GM23338 (cell line): ENCODE results near the gene SORCS2. TPM values are rescaled to one million over a fixed set of nuclear protein-coding genes. Genes with fewer than 3 reads are reported as not detected.

Source experiments
- ATAC-seq: fragments of 200-7000 bp; cut with Tn5 transposase; 3 replicates; pipeline ENCODE4 v1.9.1; 2020
- DNase-seq: peaks from one replicate; pipeline ENCODE4 v3.0.0-alpha.2; 2015; ENCODE audit warnings: low spot score
- H2AFZ ChIP-seq: fragments of 200-600 bp; sonication (generic); 2 replicates; pipeline ENCODE4 v1.8.0; 2016; ENCODE audit warnings: antibody characterized with exemption, mild to moderate bottlenecking, moderate library complexity
- H3F3A ChIP-seq: fragments of 200-600 bp; sonication (generic); replicated peaks from 2 replicates; pipeline ENCODE4 v1.8.0; 2017; ENCODE audit warnings: antibody characterized with exemption, mixed run types, low read depth
- H3K27ac ChIP-seq: fragments of 200-600 bp; sonication (generic); 2 replicates; pipeline ENCODE4 v1.6.1; 2016; ENCODE audit warnings: low read depth
- H3K27me3 ChIP-seq: fragments of 200-600 bp; sonication (generic); 2 replicates; pipeline ENCODE4 v1.8.0; 2016; ENCODE audit warnings: mild to moderate bottlenecking, mixed run types, moderate library complexity; ENCODE audit not compliant: insufficient read depth
- H3K36me3 ChIP-seq: fragments of 200-600 bp; sonication (generic); 2 replicates; pipeline ENCODE4 v1.8.0; 2016; ENCODE audit warnings: mild to moderate bottlenecking; ENCODE audit not compliant: insufficient read depth
- H3K4me1 ChIP-seq: fragments of 200-600 bp; sonication (generic); 2 replicates; pipeline ENCODE4 v1.8.0; 2016; ENCODE audit warnings: mild to moderate bottlenecking, moderate library complexity; ENCODE audit not compliant: insufficient read depth
- H3K4me2 ChIP-seq: fragments of 200-600 bp; sonication (generic); 2 replicates; pipeline ENCODE4 v1.7.1; 2017; ENCODE audit warnings: mixed run types
- H3K4me3 ChIP-seq: fragments of 200-600 bp; sonication (generic); 2 replicates; pipeline ENCODE4 v1.6.1; 2016; ENCODE audit warnings: mixed run types
- H3K79me2 ChIP-seq: fragments of 200-600 bp; sonication (generic); replicated peaks from 2 replicates; pipeline ENCODE4 v1.8.0; 2017; ENCODE audit warnings: mild to moderate bottlenecking; ENCODE audit not compliant: insufficient read depth
- H3K9me2 ChIP-seq: fragments of 200-600 bp; sonication (generic); 2 replicates; pipeline ENCODE4 v1.8.0; 2017; ENCODE audit not compliant: insufficient read depth
- H4K20me1 ChIP-seq: fragments of 200-600 bp; sonication (generic); replicated peaks from 2 replicates; pipeline ENCODE4 v1.8.0; 2017; ENCODE audit warnings: mild to moderate bottlenecking; ENCODE audit not compliant: insufficient read depth
- H3K27ac Mint-ChIP-seq: 2 replicates; pipeline ENCODE4 v1.8.0; 2020; ENCODE audit warnings: inconsistent platforms, mild to moderate bottlenecking, moderate library complexity, mixed read lengths
- H3K27me3 Mint-ChIP-seq: 3 replicates; pipeline ENCODE4 v1.8.0; 2022; ENCODE audit warnings: low read depth, mild to moderate bottlenecking, moderate library complexity, mixed read lengths, inconsistent platforms; ENCODE audit not compliant: insufficient read depth, poor library complexity
- H3K36me3 Mint-ChIP-seq: 3 replicates; pipeline ENCODE4 v1.8.0; 2021; ENCODE audit warnings: low read depth, mild to moderate bottlenecking, inconsistent platforms, moderate library complexity, mixed read lengths
- H3K4me1 Mint-ChIP-seq: 3 replicates; pipeline ENCODE4 v1.8.0; 2020; ENCODE audit warnings: mild to moderate bottlenecking, inconsistent platforms, mixed read lengths
- H3K4me3 Mint-ChIP-seq: 3 replicates; pipeline ENCODE4 v1.8.0; 2021; ENCODE audit warnings: moderate library complexity, mild to moderate bottlenecking, inconsistent platforms, mixed read lengths
- H3K9me3 Mint-ChIP-seq: 3 replicates; pipeline ENCODE4 v1.8.0; 2020; ENCODE audit warnings: moderate library complexity, mild to moderate bottlenecking, inconsistent platforms, mixed read lengths
- CREB1 ChIP-seq: fragments of 250-450 bp; sonication (Bioruptor Pico); IDR thresholded peaks from 2 replicates; pipeline ENCODE4 v1.5.0; 2020; ENCODE audit warnings: low read depth, mild to moderate bottlenecking, moderate library complexity
- EZH2 ChIP-seq: fragments of 200-600 bp; sonication (generic); IDR thresholded peaks from one replicate; pipeline ENCODE4 v1.8.0; 2017; ENCODE audit warnings: antibody characterized with exemption, mild to moderate bottlenecking, low read depth; ENCODE audit not compliant: unreplicated experiment
- JUNB ChIP-seq: IDR thresholded peaks from one replicate; pipeline ENCODE4 v1.6.1; 2016; ENCODE audit warnings: antibody characterized with exemption; ENCODE audit not compliant: unreplicated experiment
- NANOG ChIP-seq: IDR thresholded peaks from 2 replicates; pipeline ENCODE4 v1.6.1; 2016; ENCODE audit warnings: antibody characterized with exemption, borderline replicate concordance
- POLR2AphosphoS5 ChIP-seq: IDR thresholded peaks from 2 replicates; pipeline ENCODE4 v1.6.1; 2016; ENCODE audit warnings: antibody characterized with exemption, low read depth
- ZNF114 ChIP-seq: fragments of 250-450 bp; sonication (Bioruptor Pico); IDR thresholded peaks from 2 replicates; pipeline ENCODE4 v1.5.0; 2020; ENCODE audit warnings: mild to moderate bottlenecking, moderate library complexity
- ZNF331 ChIP-seq: fragments of 250-450 bp; sonication (Bioruptor Pico); IDR thresholded peaks from 2 replicates; pipeline ENCODE4 v1.5.0; 2020; ENCODE audit warnings: low read depth, mild to moderate bottlenecking, moderate library complexity
- polyA plus RNA-seq: library from polyadenylated mRNA; unstranded; fragments of >200 nt; fragmentation: Nextera tagmentation; extraction: Ambion mirVana; gene quantifications from 2 replicates; pipeline ENCODE4 v1.2.1, GENCODE V29; 2016
- total RNA-seq: library from RNA; depleted of rRNA; stranded (reverse); fragments of >200 nt; shearing (Covaris generic); gene quantifications from 2 replicates; pipeline ENCODE4 v1.2.3, GENCODE V29; 2014
- TF ChIP-seq, protein P1 (sequence below): fragments of 250-450 bp; sonication (Bioruptor Pico); IDR thresholded peaks from 2 replicates; pipeline ENCODE4 v1.5.0; 2020; ENCODE audit warnings: mild to moderate bottlenecking, moderate library complexity
- TF ChIP-seq, protein P2 (sequence below): IDR thresholded peaks from one replicate; pipeline ENCODE4 v1.6.1; 2018; ENCODE audit warnings: antibody characterized with exemption; ENCODE audit not compliant: unreplicated experiment
- TF ChIP-seq, protein P3 (sequence below), 2 experiments: fragments of 200-600 bp in 1 of 2; sonication (generic) in 1 of 2; conservative IDR thresholded peaks; 2 replicates each; pipeline versions ENCODE4 v1.5.1 to v1.6.1; 2016 to 2017; ENCODE audit warnings: antibody characterized with exemption in 2 of 2, low read depth in 2 of 2, mild to moderate bottlenecking in 2 of 2, moderate library complexity in 1 of 2

Gene SORCS2
- total and polyA plus RNA-seq, 2 experiments from 2014 or later = 0.47 to 2.4 TPM

DNA sequence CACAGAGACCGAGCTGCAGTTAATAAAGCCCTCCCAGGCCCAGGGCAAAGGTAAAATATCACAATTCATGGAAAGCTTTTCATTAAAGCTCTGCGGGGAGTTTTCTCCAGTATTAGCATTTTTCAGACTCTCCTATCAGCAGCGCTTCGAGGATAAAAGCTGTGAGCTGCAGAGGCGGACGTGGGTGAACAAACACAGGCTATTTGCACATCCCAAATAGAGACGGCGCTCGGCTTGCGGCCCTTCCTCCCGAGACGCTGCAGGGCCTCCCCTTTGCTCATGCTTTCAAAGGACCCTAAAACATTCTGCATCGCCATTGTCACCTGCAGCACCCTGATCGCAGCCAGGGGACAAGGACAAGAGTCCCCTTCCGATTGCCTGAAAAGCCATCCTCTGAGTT lies 97.3 kb downstream of the SORCS2 start:
- Histone ChIP-seq H3K4me3 (no peak overlapping the region), H3K9me2 (no peaks in the 10 kb centered on the region), H3K4me1 (no peaks in the 10 kb centered on the region), H3F3A (no peaks in the 10 kb centered on the region), H3K36me3 (no peaks in the 10 kb centered on the region), H3K27ac (no peak overlapping the region), H2AFZ (no peak overlapping the region), H3K79me2 (no peaks in the 10 kb centered on the region), H4K20me1 (no peaks in the 10 kb centered on the region), H3K4me2 (no peak overlapping the region), H3K27me3 (no peaks in the 10 kb centered on the region)
- Mint-ChIP-seq H3K27me3 (peaks cover 7% of the 10 kb centered on the region), H3K4me1 (no peaks in the 10 kb centered on the region), H3K36me3 (no peaks in the 10 kb centered on the region), H3K9me3 (no peaks in the 10 kb centered on the region), H3K27ac (no peak overlapping the region), H3K4me3 (no peak overlapping the region)
- TF ChIP-seq, protein P1, sequence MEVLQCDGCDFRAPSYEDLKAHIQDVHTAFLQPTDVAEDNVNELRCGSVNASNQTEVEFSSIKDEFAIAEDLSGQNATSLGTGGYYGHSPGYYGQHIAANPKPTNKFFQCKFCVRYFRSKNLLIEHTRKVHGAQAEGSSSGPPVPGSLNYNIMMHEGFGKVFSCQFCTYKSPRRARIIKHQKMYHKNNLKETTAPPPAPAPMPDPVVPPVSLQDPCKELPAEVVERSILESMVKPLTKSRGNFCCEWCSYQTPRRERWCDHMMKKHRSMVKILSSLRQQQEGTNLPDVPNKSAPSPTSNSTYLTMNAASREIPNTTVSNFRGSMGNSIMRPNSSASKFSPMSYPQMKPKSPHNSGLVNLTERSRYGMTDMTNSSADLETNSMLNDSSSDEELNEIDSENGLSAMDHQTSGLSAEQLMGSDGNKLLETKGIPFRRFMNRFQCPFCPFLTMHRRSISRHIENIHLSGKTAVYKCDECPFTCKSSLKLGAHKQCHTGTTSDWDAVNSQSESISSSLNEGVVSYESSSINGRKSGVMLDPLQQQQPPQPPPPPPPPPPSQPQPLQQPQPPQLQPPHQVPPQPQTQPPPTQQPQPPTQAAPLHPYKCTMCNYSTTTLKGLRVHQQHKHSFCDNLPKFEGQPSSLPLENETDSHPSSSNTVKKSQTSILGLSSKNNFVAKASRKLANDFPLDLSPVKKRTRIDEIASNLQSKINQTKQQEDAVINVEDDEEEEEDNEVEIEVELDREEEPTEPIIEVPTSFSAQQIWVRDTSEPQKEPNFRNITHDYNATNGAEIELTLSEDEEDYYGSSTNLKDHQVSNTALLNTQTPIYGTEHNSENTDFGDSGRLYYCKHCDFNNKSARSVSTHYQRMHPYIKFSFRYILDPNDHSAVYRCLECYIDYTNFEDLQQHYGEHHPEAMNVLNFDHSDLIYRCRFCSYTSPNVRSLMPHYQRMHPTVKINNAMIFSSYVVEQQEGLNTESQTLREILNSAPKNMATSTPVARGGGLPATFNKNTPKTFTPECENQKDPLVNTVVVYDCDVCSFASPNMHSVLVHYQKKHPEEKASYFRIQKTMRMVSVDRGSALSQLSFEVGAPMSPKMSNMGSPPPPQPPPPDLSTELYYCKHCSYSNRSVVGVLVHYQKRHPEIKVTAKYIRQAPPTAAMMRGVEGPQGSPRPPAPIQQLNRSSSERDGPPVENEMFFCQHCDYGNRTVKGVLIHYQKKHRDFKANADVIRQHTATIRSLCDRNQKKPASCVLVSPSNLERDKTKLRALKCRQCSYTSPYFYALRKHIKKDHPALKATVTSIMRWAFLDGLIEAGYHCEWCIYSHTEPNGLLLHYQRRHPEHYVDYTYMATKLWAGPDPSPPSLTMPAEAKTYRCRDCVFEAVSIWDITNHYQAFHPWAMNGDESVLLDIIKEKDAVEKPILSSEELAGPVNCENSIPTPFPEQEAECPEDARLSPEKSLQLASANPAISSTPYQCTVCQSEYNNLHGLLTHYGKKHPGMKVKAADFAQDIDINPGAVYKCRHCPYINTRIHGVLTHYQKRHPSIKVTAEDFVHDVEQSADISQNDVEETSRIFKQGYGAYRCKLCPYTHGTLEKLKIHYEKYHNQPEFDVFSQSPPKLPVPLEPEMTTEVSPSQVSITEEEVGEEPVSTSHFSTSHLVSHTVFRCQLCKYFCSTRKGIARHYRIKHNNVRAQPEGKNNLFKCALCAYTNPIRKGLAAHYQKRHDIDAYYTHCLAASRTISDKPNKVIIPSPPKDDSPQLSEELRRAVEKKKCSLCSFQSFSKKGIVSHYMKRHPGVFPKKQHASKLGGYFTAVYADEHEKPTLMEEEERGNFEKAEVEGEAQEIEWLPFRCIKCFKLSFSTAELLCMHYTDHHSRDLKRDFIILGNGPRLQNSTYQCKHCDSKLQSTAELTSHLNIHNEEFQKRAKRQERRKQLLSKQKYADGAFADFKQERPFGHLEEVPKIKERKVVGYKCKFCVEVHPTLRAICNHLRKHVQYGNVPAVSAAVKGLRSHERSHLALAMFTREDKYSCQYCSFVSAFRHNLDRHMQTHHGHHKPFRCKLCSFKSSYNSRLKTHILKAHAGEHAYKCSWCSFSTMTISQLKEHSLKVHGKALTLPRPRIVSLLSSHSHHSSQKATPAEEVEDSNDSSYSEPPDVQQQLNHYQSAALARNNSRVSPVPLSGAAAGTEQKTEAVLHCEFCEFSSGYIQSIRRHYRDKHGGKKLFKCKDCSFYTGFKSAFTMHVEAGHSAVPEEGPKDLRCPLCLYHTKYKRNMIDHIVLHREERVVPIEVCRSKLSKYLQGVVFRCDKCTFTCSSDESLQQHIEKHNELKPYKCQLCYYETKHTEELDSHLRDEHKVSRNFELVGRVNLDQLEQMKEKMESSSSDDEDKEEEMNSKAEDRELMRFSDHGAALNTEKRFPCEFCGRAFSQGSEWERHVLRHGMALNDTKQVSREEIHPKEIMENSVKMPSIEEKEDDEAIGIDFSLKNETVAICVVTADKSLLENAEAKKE (CRISPR knock-in tag) = no peak
- TF ChIP-seq ZNF114 (CRISPR knock-in tag) (no peak), JUNB (no peak), POLR2AphosphoS5 (no peak), CREB1 (CRISPR knock-in tag) (no peak), ZNF331 (no peak), NANOG (no peak), EZH2 (no peak)
- TF ChIP-seq, protein P2, sequence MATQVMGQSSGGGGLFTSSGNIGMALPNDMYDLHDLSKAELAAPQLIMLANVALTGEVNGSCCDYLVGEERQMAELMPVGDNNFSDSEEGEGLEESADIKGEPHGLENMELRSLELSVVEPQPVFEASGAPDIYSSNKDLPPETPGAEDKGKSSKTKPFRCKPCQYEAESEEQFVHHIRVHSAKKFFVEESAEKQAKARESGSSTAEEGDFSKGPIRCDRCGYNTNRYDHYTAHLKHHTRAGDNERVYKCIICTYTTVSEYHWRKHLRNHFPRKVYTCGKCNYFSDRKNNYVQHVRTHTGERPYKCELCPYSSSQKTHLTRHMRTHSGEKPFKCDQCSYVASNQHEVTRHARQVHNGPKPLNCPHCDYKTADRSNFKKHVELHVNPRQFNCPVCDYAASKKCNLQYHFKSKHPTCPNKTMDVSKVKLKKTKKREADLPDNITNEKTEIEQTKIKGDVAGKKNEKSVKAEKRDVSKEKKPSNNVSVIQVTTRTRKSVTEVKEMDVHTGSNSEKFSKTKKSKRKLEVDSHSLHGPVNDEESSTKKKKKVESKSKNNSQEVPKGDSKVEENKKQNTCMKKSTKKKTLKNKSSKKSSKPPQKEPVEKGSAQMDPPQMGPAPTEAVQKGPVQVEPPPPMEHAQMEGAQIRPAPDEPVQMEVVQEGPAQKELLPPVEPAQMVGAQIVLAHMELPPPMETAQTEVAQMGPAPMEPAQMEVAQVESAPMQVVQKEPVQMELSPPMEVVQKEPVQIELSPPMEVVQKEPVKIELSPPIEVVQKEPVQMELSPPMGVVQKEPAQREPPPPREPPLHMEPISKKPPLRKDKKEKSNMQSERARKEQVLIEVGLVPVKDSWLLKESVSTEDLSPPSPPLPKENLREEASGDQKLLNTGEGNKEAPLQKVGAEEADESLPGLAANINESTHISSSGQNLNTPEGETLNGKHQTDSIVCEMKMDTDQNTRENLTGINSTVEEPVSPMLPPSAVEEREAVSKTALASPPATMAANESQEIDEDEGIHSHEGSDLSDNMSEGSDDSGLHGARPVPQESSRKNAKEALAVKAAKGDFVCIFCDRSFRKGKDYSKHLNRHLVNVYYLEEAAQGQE = no peak
- TF ChIP-seq, protein P3, sequence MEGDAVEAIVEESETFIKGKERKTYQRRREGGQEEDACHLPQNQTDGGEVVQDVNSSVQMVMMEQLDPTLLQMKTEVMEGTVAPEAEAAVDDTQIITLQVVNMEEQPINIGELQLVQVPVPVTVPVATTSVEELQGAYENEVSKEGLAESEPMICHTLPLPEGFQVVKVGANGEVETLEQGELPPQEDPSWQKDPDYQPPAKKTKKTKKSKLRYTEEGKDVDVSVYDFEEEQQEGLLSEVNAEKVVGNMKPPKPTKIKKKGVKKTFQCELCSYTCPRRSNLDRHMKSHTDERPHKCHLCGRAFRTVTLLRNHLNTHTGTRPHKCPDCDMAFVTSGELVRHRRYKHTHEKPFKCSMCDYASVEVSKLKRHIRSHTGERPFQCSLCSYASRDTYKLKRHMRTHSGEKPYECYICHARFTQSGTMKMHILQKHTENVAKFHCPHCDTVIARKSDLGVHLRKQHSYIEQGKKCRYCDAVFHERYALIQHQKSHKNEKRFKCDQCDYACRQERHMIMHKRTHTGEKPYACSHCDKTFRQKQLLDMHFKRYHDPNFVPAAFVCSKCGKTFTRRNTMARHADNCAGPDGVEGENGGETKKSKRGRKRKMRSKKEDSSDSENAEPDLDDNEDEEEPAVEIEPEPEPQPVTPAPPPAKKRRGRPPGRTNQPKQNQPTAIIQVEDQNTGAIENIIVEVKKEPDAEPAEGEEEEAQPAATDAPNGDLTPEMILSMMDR (conservative IDR thresholded peaks at IDR 0.05; ENCODE audit: low read depth in 2 of 2) = no peak
- ATAC-seq = no peak
- DNase-seq = no peak
